CD4-positive, alpha-beta T cell (primary cell): ENCODE results near the gene CTNNA2. TPM values are rescaled to one million over a fixed set of nuclear protein-coding genes. Genes with fewer than 3 reads are reported as not detected.

Source experiments
- ATAC-seq: fragments of 200-7000 bp; cut with Tn5 transposase; one replicate; pipeline ENCODE4 v1.10.0; 2022; ENCODE audit warnings: mild to moderate bottlenecking; ENCODE audit not compliant: poor library complexity
- CTCF ChIA-PET: fragments of 350-600 bp; sonication (Branson Sonifier 250); formaldehyde crosslinking; loops from one replicate; lab custom pipeline; 2021; ENCODE audit warnings: antibody characterized with exemption, inconsistent platforms; lab: Charles Lee
- POLR2A ChIA-PET: fragments of 350-600 bp; sonication (Branson Sonifier 250); formaldehyde crosslinking; loops from one replicate; lab custom pipeline; 2021; ENCODE audit warnings: antibody characterized with exemption, inconsistent platforms; lab: Charles Lee
- DNase-seq, 14 experiments: peaks; one replicate each; pipeline ENCODE4 v3.0.0-alpha.2; 2013 to 2020; ENCODE audit warnings: mixed read lengths in 2 of 14
- H3K27ac ChIP-seq, 2 donors: one replicate each; pipeline versions ENCODE4 v1.5.1 to v1.7.0; 2013; ENCODE audit warnings: low read length in 2 of 2, low read depth in 1 of 2, mild to moderate bottlenecking in 1 of 2
- H3K27me3 ChIP-seq, 2 experiments: 1 replicate in 1 of 2; 2 replicates in 1 of 2; pipeline versions ENCODE4 v1.6.1 to v1.7.0; 2013; ENCODE audit warnings: low read length in 2 of 2, control low read depth in 1 of 2, mild to moderate bottlenecking in 1 of 2, moderate library complexity in 1 of 2; ENCODE audit not compliant: insufficient read depth in 2 of 2, control insufficient read depth in 1 of 2
- H3K36me3 ChIP-seq: one replicate; pipeline ENCODE4 v1.6.1; 2013; ENCODE audit warnings: low read length, control low read depth; ENCODE audit not compliant: insufficient read depth
- H3K4me1 ChIP-seq: one replicate; pipeline ENCODE4 v1.6.1; 2013; ENCODE audit warnings: low read length, control low read depth; ENCODE audit not compliant: insufficient read depth
- H3K4me3 ChIP-seq: one replicate; pipeline ENCODE4 v1.5.1; 2013; ENCODE audit warnings: mild to moderate bottlenecking, low read length, moderate library complexity
- H3K9me3 ChIP-seq, 2 experiments: 1 replicate in 1 of 2; 2 replicates in 1 of 2; pipeline versions ENCODE4 v1.6.1 to v1.7.0; 2013; ENCODE audit warnings: low read length in 2 of 2, mild to moderate bottlenecking in 2 of 2, control low read depth in 1 of 2, moderate library complexity in 1 of 2; ENCODE audit not compliant: control insufficient read depth in 1 of 2, insufficient read depth in 1 of 2
- H3K27ac Mint-ChIP-seq: one replicate; pipeline ENCODE4 v1.8.0; 2020; ENCODE audit warnings: mixed read lengths
- H3K27me3 Mint-ChIP-seq: one replicate; pipeline ENCODE4 v1.8.0; 2021; ENCODE audit warnings: mixed read lengths
- H3K36me3 Mint-ChIP-seq: one replicate; pipeline ENCODE4 v1.8.0; 2021; ENCODE audit warnings: low read depth, mixed read lengths
- H3K4me1 Mint-ChIP-seq: one replicate; pipeline ENCODE4 v1.8.0; 2021; ENCODE audit warnings: low read depth, mixed read lengths
- H3K4me3 Mint-ChIP-seq: one replicate; pipeline ENCODE4 v1.8.0; 2020; ENCODE audit warnings: mild to moderate bottlenecking, mixed read lengths
- H3K9me3 Mint-ChIP-seq: one replicate; pipeline ENCODE4 v1.8.0; 2020; ENCODE audit warnings: mixed read lengths
- intact Hi-C, 2 experiments: fragments of 100-400 bp; cut with DNase I in 1 of 2; cut with micrococcal nuclease in 1 of 2; formaldehyde crosslinking; loops; one replicate each; pipeline versions ENCODE4 v1.15.1 to v1.9.0; 2023 to 2025; cut with DNase I, micrococcal nuclease
- total RNA-seq, 174 experiments: library from RNA in 2 of 174; stranded (reverse) in 2 of 174; gene quantifications; one replicate each; pipeline ENCODE4 v1.2.3 and lab custom pipeline; 2021 to 2026
- TF ChIP-seq, protein P1 (sequence below): fragments of 200-600 bp; IDR thresholded peaks from one replicate; pipeline ENCODE4 v1.8.0; 2022; ENCODE audit warnings: antibody characterized with exemption, mild to moderate bottlenecking

Gene CTNNA2
- total RNA-seq, 2 experiments from 2014 or later = not detected

DNA sequence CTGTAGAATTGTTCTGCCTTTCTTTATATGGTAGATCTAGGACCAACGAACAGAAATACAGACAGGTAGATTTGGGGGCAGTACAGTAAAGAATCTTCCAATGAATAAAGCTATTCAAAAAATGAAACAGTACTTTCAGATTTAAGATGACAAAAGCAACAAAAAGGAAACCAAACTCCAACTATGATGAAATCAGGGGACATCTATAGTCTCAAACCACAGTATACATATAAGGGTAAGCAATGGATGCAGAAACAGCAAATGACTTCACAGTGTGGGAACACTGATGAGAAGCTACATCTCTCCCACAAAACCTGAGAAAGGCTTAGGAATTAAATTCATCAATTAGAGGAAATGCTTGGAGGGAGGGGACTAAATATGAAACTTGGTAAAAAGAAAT lies 202.5 kb downstream of the CTNNA2 start:
- H3K4me1 ChIP-seq = no peaks in the 10 kb centered on the region

DNA sequence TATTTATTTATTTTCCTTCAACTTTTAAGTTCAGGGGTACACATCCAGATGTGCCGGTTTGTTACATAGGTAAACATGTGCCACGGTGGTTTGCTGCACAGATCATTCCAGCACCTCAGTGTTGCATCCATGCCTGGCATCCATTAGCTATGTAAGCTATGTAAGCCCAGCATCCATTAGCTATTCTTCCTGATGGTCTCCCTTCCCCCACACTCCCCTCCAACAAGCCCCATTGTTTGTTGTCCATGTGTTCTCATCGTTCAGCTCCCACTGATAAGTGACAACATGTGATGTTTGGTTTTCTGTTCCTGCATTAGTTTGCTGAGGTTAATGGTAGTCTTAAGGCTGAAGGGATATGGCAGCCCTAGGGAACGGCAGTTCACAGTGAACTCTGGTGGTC lies 203.4 kb downstream of the CTNNA2 start:
- H3K27ac Mint-ChIP-seq = no peak overlapping the region
- no peaks in the 10 kb centered on the region for H3K27me3 Mint-ChIP-seq
- no peak for DNase-seq
- POLR2A ChIA-PET = no interaction called here
- H3K9me3 ChIP-seq = peaks cover 0 to 3% of the 10 kb centered on the region in 2 experiments
- H3K36me3 Mint-ChIP-seq = no peaks in the 10 kb centered on the region
- no peak overlapping the region for H3K27ac ChIP-seq
- no peak overlapping the region for H3K4me3 ChIP-seq
- H3K36me3 ChIP-seq = no peaks in the 10 kb centered on the region
- H3K9me3 Mint-ChIP-seq = peaks cover 15% of the 10 kb centered on the region
- ATAC-seq = no peak
- H3K4me3 Mint-ChIP-seq = no peak overlapping the region
- CTCF ChIA-PET = no interaction called here
- no peaks in the 10 kb centered on the region for H3K4me1 Mint-ChIP-seq
- intact Hi-C loops = no loop called here
- no peaks in the 10 kb centered on the region for H3K4me1 ChIP-seq
- TF ChIP-seq, protein P1, sequence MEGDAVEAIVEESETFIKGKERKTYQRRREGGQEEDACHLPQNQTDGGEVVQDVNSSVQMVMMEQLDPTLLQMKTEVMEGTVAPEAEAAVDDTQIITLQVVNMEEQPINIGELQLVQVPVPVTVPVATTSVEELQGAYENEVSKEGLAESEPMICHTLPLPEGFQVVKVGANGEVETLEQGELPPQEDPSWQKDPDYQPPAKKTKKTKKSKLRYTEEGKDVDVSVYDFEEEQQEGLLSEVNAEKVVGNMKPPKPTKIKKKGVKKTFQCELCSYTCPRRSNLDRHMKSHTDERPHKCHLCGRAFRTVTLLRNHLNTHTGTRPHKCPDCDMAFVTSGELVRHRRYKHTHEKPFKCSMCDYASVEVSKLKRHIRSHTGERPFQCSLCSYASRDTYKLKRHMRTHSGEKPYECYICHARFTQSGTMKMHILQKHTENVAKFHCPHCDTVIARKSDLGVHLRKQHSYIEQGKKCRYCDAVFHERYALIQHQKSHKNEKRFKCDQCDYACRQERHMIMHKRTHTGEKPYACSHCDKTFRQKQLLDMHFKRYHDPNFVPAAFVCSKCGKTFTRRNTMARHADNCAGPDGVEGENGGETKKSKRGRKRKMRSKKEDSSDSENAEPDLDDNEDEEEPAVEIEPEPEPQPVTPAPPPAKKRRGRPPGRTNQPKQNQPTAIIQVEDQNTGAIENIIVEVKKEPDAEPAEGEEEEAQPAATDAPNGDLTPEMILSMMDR = no peak
- H3K27me3 ChIP-seq = no peaks in the 10 kb centered on the region

More for the DNA sequence above, 202.5 kb downstream of the CTNNA2 start:
- Mint-ChIP-seq H3K4me1 (no peaks in the 10 kb centered on the region), H3K9me3 (peaks cover 15% of the 10 kb centered on the region), H3K27ac (no peak overlapping the region), H3K27me3 (no peaks in the 10 kb centered on the region), H3K4me3 (no peak overlapping the region), H3K36me3 (no peaks in the 10 kb centered on the region)
- DNase-seq (no peak), ATAC-seq (no peak)
- POLR2A ChIA-PET = no interaction called here
- CTCF ChIA-PET = interaction anchor here (0.7 kb wide), 1 partner anchor 311 kb away, joined by 4 read pairs; no protein-coding TSS in a partner anchor
- Histone ChIP-seq H3K27me3 (no peaks in the 10 kb centered on the region), H3K9me3 (peaks cover 0 to 3% of the 10 kb centered on the region in 2 experiments), H3K4me3 (no peak overlapping the region), H3K27ac (no peak overlapping the region), H3K36me3 (no peaks in the 10 kb centered on the region)
- TF ChIP-seq, protein P1 = no peak
- intact Hi-C loops = no loop called here

DNA sequence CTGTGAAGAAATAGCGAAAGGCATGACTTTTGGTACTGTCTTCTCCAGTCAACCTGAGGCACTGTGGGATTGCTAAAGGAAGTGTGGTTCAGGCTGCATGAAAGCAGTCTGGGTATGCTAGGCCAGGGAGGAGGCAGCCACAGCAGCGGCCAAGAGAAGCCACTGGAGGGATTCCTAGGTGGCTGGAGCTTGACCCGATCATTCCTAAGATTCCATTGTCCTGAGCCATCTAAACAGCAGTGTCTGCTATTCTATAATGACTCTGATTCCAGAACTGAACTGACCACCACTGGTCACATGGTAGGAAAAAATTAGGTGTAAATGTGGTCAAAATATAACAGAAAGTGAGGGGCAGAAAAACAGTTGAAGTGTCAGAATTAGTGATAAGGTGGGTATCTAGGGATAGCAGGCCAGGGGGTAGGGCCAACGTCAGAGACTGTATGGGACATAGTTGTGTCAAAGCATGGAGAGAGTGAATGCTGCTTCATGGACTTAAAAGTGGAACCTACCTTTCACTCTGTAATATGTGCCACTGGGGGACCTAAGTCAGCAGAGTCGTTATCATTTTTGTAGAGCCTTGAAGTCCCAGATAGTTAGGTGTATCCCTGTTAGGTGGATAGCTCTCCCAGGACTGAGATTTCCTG lies 204.6 kb downstream of the CTNNA2 start:
- H3K36me3 ChIP-seq = no peaks in the 10 kb centered on the region
- Mint-ChIP-seq H3K4me3 (no peak overlapping the region), H3K36me3 (no peaks in the 10 kb centered on the region), H3K9me3 (peaks cover 18% of the 10 kb centered on the region), H3K27me3 (no peaks in the 10 kb centered on the region), H3K4me1 (no peaks in the 10 kb centered on the region), H3K27ac (no peak overlapping the region)
- TF ChIP-seq, protein P1 = no peak
- CTCF ChIA-PET = no interaction called here
- ATAC-seq (no peak), DNase-seq (no peak)
- no peaks in the 10 kb centered on the region for H3K4me1 ChIP-seq
- H3K4me3 ChIP-seq = no peak overlapping the region
- no peak overlapping the region for H3K27ac ChIP-seq
- POLR2A ChIA-PET = no interaction called here
- peaks cover 0 to 3% of the 10 kb centered on the region in 2 experiments for H3K9me3 ChIP-seq
- no peaks in the 10 kb centered on the region for H3K27me3 ChIP-seq
- intact Hi-C loops = no loop called here
